ENCODE results near the gene ZNF197.
"Not testable (repeated sequence)": the region's sequence is repeated elsewhere in the genome, so short reads cannot be mapped to it uniquely, and the experiment has no call there.

The ZNF197 gene

GRCh38 chr3:44665173-44665572, 40.3 kb downstream of the ZNF197 start:
- DNase-seq: no peak

GRCh38 chr3:44666346-44666745, 41.5 kb downstream of the ZNF197 start:
- DNase-seq: no peak

- DNase-seq: no peak
Observed at GRCh38 chr3:44669760-44670159, 44.9 kb downstream of the ZNF197 start.

- not testable (repeated sequence) for DNase-seq
Observed at GRCh38 chr3:44673466-44673865, 48.6 kb downstream of the ZNF197 start.

GRCh38 chr3:44674211-44674610, 49.4 kb downstream of the ZNF197 start:
- DNase-seq: no peak

GRCh38 chr3:44678480-44679116, 53.8 kb downstream of the ZNF197 start:
- DNase-seq: no peak

- no peak for DNase-seq
Observed at GRCh38 chr3:44680921-44681455, 56.2 kb downstream of the ZNF197 start.

- no peak for DNase-seq
Observed at GRCh38 chr3:44682182-44682896, 57.5 kb downstream of the ZNF197 start.

GRCh38 chr3:44685128-44685800, 60.4 kb downstream of the ZNF197 start:
- peak; percentile 61 for DNase-seq

- no peak for DNase-seq
Observed at GRCh38 chr3:44687898-44688297, 63.1 kb downstream of the ZNF197 start.

Measured in DMS153 (cell line).